ENCODE data around the gene SRP9. TPM values are rescaled to one million over a fixed set of nuclear protein-coding genes. Genes with fewer than 3 reads are reported as not detected.
"Not testable (repeated sequence)": the region's sequence is repeated elsewhere in the genome, so short reads cannot be mapped to it uniquely, and the experiment has no call there.

The SRP9 gene
- polyA plus RNA-seq, 1 of the 3 experiments (the other 2 are of a cell fraction): 156 TPM

GRCh38 chr1:225813214-225813964 is 35.8 kb downstream of the SRP9 start:
- DNase-seq: no peak
- CTCF ChIA-PET: interaction anchor here (0.9 to 5.2 kb wide), 5 partner anchors 12 to 339 kb away, joined by 3 to 20 read pairs (median 3); partner anchors contain the start of gene SRP9
- 85% methylated on average over 8 of the region's 10 CpGs for WGBS (ENCODE audit: low lambda C conversion rate)
- H3F3A ChIP-seq (replicated peaks; ENCODE audit: insufficient read depth): no peaks in the 10 kb centered on the region
- H3K36me3 ChIP-seq (replicated peaks in 1 of 2; ENCODE audit: control insufficient read depth in 1 of 2, insufficient read depth in 2 of 2, low read length in 1 of 2): no peaks in the 10 kb centered on the region
- H3K9ac ChIP-seq: no peak overlapping the region
- no peak overlapping the region for H3K4me3 ChIP-seq (ENCODE audit: low read depth in 2 of 2, low read length in 1 of 2)
- H2AFZ ChIP-seq (ENCODE audit: low read depth): no peak overlapping the region
- H3K4me1 ChIP-seq (ENCODE audit: control insufficient read depth in 1 of 2, insufficient read depth in 2 of 2, low read depth in 1 of 2, low read length in 1 of 2): peaks cover 21 to 29% of the 10 kb centered on the region in 2 experiments
- H3K79me2 ChIP-seq (ENCODE audit: insufficient read depth): peaks cover 4% of the 10 kb centered on the region; the same call in 1 of the 2 replicates
- no peaks in the 10 kb centered on the region for H3K9me2 ChIP-seq
- POLR2A ChIA-PET: interaction anchor here (0.6 kb wide), 1 partner anchor 248 kb away, joined by 3 read pairs; no protein-coding TSS in a partner anchor
- H3K27ac ChIP-seq (ENCODE audit: low read depth in 2 of 2, low read length in 1 of 2): no peak overlapping the region; a peak in 1 of 4 replicates
- no peaks in the 10 kb centered on the region for H3K27me3 ChIP-seq (ENCODE audit: insufficient read depth)
- H3K4me2 ChIP-seq: no peak overlapping the region
- H4K20me1 ChIP-seq (ENCODE audit: insufficient read depth): no peaks in the 10 kb centered on the region
- TF ChIP-seq TCF12 (IDR thresholded peaks at IDR 0.05) (no peak), MEF2A (IDR thresholded peaks at IDR 0.05; ENCODE audit: borderline replicate concordance, low read depth) (no peak), GABPA (IDR thresholded peaks at IDR 0.05; ENCODE audit: low read depth) (no peak), FOXJ3 (CRISPR knock-in tag; IDR thresholded peaks at IDR 0.05) (no peak), ELF1 (IDR thresholded peaks at IDR 0.05) (no peak)
- TF ChIP-seq, protein P1, sequence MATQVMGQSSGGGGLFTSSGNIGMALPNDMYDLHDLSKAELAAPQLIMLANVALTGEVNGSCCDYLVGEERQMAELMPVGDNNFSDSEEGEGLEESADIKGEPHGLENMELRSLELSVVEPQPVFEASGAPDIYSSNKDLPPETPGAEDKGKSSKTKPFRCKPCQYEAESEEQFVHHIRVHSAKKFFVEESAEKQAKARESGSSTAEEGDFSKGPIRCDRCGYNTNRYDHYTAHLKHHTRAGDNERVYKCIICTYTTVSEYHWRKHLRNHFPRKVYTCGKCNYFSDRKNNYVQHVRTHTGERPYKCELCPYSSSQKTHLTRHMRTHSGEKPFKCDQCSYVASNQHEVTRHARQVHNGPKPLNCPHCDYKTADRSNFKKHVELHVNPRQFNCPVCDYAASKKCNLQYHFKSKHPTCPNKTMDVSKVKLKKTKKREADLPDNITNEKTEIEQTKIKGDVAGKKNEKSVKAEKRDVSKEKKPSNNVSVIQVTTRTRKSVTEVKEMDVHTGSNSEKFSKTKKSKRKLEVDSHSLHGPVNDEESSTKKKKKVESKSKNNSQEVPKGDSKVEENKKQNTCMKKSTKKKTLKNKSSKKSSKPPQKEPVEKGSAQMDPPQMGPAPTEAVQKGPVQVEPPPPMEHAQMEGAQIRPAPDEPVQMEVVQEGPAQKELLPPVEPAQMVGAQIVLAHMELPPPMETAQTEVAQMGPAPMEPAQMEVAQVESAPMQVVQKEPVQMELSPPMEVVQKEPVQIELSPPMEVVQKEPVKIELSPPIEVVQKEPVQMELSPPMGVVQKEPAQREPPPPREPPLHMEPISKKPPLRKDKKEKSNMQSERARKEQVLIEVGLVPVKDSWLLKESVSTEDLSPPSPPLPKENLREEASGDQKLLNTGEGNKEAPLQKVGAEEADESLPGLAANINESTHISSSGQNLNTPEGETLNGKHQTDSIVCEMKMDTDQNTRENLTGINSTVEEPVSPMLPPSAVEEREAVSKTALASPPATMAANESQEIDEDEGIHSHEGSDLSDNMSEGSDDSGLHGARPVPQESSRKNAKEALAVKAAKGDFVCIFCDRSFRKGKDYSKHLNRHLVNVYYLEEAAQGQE (IDR thresholded peaks at IDR 0.05; ENCODE audit: low read depth, low read length): no peak
- H3K9me3 ChIP-seq: no peaks in the 10 kb centered on the region

- Histone ChIP-seq H3K4me2 (no peak overlapping the region), H3K9me2 (no peaks in the 10 kb centered on the region), H3K9ac (no peak overlapping the region), H2AFZ (ENCODE audit: low read depth) (no peak overlapping the region), H3F3A (replicated peaks; ENCODE audit: insufficient read depth) (no peaks in the 10 kb centered on the region), H3K4me3 (ENCODE audit: low read depth in 2 of 2, low read length in 1 of 2) (no peak overlapping the region), H3K27me3 (ENCODE audit: insufficient read depth) (no peaks in the 10 kb centered on the region), H3K79me2 (ENCODE audit: insufficient read depth) (peaks cover 4% of the 10 kb centered on the region; the same call in 1 of the 2 replicates), H3K4me1 (ENCODE audit: control insufficient read depth in 1 of 2, insufficient read depth in 2 of 2, low read depth in 1 of 2, low read length in 1 of 2) (peaks cover 21 to 29% of the 10 kb centered on the region in 2 experiments), H3K9me3 (no peaks in the 10 kb centered on the region), H3K36me3 (replicated peaks in 1 of 2; ENCODE audit: control insufficient read depth in 1 of 2, insufficient read depth in 2 of 2, low read length in 1 of 2) (no peaks in the 10 kb centered on the region), H4K20me1 (ENCODE audit: insufficient read depth) (no peaks in the 10 kb centered on the region), H3K27ac (ENCODE audit: low read depth in 2 of 2, low read length in 1 of 2) (no peak overlapping the region)
- CTCF ChIA-PET: interaction anchor here (1.1 to 5.2 kb wide), 2 partner anchors 173 to 340 kb away, joined by 3 to 20 read pairs; no protein-coding TSS in a partner anchor
- no peak for DNase-seq
- POLR2A ChIA-PET: no interaction called here
- TF ChIP-seq, protein P2, sequence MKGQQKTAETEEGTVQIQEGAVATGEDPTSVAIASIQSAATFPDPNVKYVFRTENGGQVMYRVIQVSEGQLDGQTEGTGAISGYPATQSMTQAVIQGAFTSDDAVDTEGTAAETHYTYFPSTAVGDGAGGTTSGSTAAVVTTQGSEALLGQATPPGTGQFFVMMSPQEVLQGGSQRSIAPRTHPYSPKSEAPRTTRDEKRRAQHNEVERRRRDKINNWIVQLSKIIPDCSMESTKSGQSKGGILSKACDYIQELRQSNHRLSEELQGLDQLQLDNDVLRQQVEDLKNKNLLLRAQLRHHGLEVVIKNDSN (IDR thresholded peaks at IDR 0.05; ENCODE audit: borderline replicate concordance, low read depth): no peak
- TF ChIP-seq FOXJ3 (CRISPR knock-in tag; IDR thresholded peaks at IDR 0.05) (no peak), POLR2AphosphoS5 (IDR thresholded peaks at IDR 0.05; ENCODE audit: low read depth, low read length) (no peak)
- WGBS (ENCODE audit: low lambda C conversion rate): 100% methylated on average over 4 of the region's 7 CpGs
These were observed 36.8 kb downstream of the SRP9 start for GRCh38 chr1:225814381-225814780.

DNA sequence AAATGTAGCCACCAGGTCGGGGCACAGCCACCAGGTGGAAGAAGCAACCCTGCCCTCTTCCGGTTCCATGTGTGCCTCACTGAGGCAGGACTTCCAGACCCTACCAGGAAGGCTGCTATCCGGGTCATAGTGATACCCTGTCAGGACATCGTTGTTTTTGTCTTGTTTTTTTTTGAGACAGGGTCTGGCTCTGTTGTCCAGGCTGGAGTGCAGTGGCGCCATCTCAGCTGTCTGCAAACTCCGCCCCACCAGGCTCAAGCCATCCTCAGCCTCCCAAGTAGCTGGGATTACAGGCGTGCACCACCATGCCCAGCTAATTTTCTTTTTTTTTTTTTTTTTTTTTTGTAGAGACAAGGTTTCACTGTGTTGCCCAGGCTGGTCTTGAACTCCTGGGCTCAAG is 37.5 kb downstream of the SRP9 start:
- H3F3A ChIP-seq (replicated peaks; ENCODE audit: insufficient read depth); H3K79me2 ChIP-seq (ENCODE audit: insufficient read depth); H3K4me3 ChIP-seq (ENCODE audit: low read depth in 2 of 2, low read length in 1 of 2); DNase-seq; H3K9me2 ChIP-seq; H3K36me3 ChIP-seq (replicated peaks in 1 of 2; ENCODE audit: control insufficient read depth in 1 of 2, insufficient read depth in 2 of 2, low read length in 1 of 2); H3K4me2 ChIP-seq; H4K20me1 ChIP-seq (ENCODE audit: insufficient read depth); H3K9me3 ChIP-seq; POLR2A ChIA-PET; H3K27me3 ChIP-seq (ENCODE audit: insufficient read depth); H2AFZ ChIP-seq (ENCODE audit: low read depth); H3K9ac ChIP-seq; H3K27ac ChIP-seq (ENCODE audit: low read depth in 2 of 2, low read length in 1 of 2): not testable (repeated sequence)
- whole genome bisulfite sequencing (ENCODE audit: low lambda C conversion rate): 97% methylated on average over 7 of the region's 7 CpGs
- CTCF ChIA-PET: interaction anchor here (1.9 kb wide), 1 partner anchor 340 kb away, joined by 8 read pairs; no protein-coding TSS in a partner anchor
- peaks cover 21 to 29% of the 10 kb centered on the region in 2 experiments for H3K4me1 ChIP-seq (ENCODE audit: control insufficient read depth in 1 of 2, insufficient read depth in 2 of 2, low read depth in 1 of 2, low read length in 1 of 2)

Measured in SK-N-SH (cell line).